H9 (cell line): ENCODE measurements around the gene SLC35A1. TPM values are rescaled to one million over a fixed set of nuclear protein-coding genes. Genes with fewer than 3 reads are reported as not detected.

Source experiments
- DNase-seq: peaks from one replicate; pipeline ENCODE4 v3.0.0-alpha.2; 2017
- H2AFZ ChIP-seq: one replicate; pipeline ENCODE4 v1.6.1; 2013; ENCODE audit warnings: mild to moderate bottlenecking, low read length, control low read depth, moderate library complexity
- H2AK5ac ChIP-seq: 2 replicates; pipeline ENCODE4 v1.6.1; 2013; ENCODE audit warnings: low read length, control low read depth, mixed read lengths; ENCODE audit not compliant: insufficient read length
- H2BK120ac ChIP-seq: one replicate; pipeline ENCODE4 v1.6.1; 2013; ENCODE audit warnings: low read depth, mild to moderate bottlenecking, low read length, control low read depth, inconsistent platforms; ENCODE audit not compliant: poor library complexity, severe bottlenecking
- H2BK12ac ChIP-seq: 2 replicates; pipeline ENCODE4 v1.6.1; 2013; ENCODE audit warnings: low read length, control low read depth, mixed read lengths, low read depth; ENCODE audit not compliant: insufficient read length
- H2BK15ac ChIP-seq: 2 replicates; pipeline ENCODE4 v1.6.1; 2013; ENCODE audit warnings: low read depth, low read length, control low read depth
- H2BK20ac ChIP-seq: one replicate; pipeline ENCODE4 v1.6.1; 2013; ENCODE audit warnings: low read depth, mild to moderate bottlenecking, low read length, control low read depth, inconsistent platforms; ENCODE audit not compliant: poor library complexity, severe bottlenecking
- H2BK5ac ChIP-seq: 2 replicates; pipeline ENCODE4 v1.6.1; 2013; ENCODE audit warnings: low read length, control low read depth, mixed read lengths; ENCODE audit not compliant: insufficient read length
- H3K14ac ChIP-seq: 2 replicates; pipeline ENCODE4 v1.6.1; 2013; ENCODE audit warnings: low read length, control low read depth; ENCODE audit not compliant: insufficient read depth
- H3K18ac ChIP-seq: 2 replicates; pipeline ENCODE4 v1.6.1; 2013; ENCODE audit warnings: low read depth, mild to moderate bottlenecking, mixed read lengths, low read length, control low read depth; ENCODE audit not compliant: insufficient read length
- H3K23ac ChIP-seq: 2 replicates; pipeline ENCODE4 v1.6.1; 2013; ENCODE audit warnings: low read length, control low read depth, mixed read lengths, low read depth; ENCODE audit not compliant: insufficient read length
- H3K23me2 ChIP-seq: 2 replicates; pipeline ENCODE4 v1.6.1; 2013; ENCODE audit warnings: low read depth, mild to moderate bottlenecking, mixed read lengths, low read length, control low read depth; ENCODE audit not compliant: insufficient read length, poor library complexity, severe bottlenecking
- H3K27ac ChIP-seq: 2 replicates; pipeline ENCODE4 v1.5.1; 2013; ENCODE audit warnings: low read length, control low read depth, mixed read lengths, low read depth; ENCODE audit not compliant: insufficient read length
- H3K27me3 ChIP-seq: 2 replicates; pipeline ENCODE4 v1.6.1; 2013; ENCODE audit warnings: low read length, control low read depth, inconsistent platforms; ENCODE audit not compliant: insufficient read depth
- H3K4ac ChIP-seq: 2 replicates; pipeline ENCODE4 v1.6.1; 2013; ENCODE audit warnings: low read depth, mild to moderate bottlenecking, control low read depth, inconsistent platforms, low read length, moderate library complexity
- H3K4me1 ChIP-seq: 2 replicates; pipeline ENCODE4 v1.6.1; 2013; ENCODE audit warnings: low read length, control low read depth, inconsistent platforms; ENCODE audit not compliant: insufficient read depth
- H3K4me2 ChIP-seq: 2 replicates; pipeline ENCODE4 v1.6.1; 2013; ENCODE audit warnings: low read length, control low read depth, mixed read lengths; ENCODE audit not compliant: insufficient read length, insufficient read depth
- H3K56ac ChIP-seq: 2 replicates; pipeline ENCODE4 v1.6.1; 2013; ENCODE audit warnings: low read depth, mild to moderate bottlenecking, mixed read lengths, low read length, control low read depth; ENCODE audit not compliant: insufficient read length
- H3K79me1 ChIP-seq: 2 replicates; pipeline ENCODE4 v1.6.1; 2013; ENCODE audit warnings: low read depth, mild to moderate bottlenecking, moderate library complexity, low read length, control low read depth, inconsistent platforms; ENCODE audit not compliant: insufficient read depth, poor library complexity, severe bottlenecking
- H3K79me2 ChIP-seq: 2 replicates; pipeline ENCODE4 v1.6.1; 2013; ENCODE audit warnings: low read length, control low read depth, inconsistent platforms; ENCODE audit not compliant: insufficient read depth
- H3K9ac ChIP-seq: 2 replicates; pipeline ENCODE4 v1.6.1; 2013; ENCODE audit warnings: low read length, control low read depth, mixed read lengths; ENCODE audit not compliant: insufficient read length; ENCODE audit errors: extremely low read depth
- H3K9me3 ChIP-seq: one replicate; pipeline ENCODE4 v1.6.1; 2013; ENCODE audit warnings: low read depth, low read length, inconsistent platforms; ENCODE audit not compliant: control insufficient read depth
- H3T11ph ChIP-seq: one replicate; pipeline ENCODE4 v1.6.1; 2013; ENCODE audit warnings: mild to moderate bottlenecking, low read length, control low read depth, inconsistent platforms
- H4K20me1 ChIP-seq: one replicate; pipeline ENCODE4 v1.6.1; 2013; ENCODE audit not compliant: control insufficient read depth, insufficient read length, insufficient read depth
- H4K5ac ChIP-seq: 2 replicates; pipeline ENCODE4 v1.6.1; 2013; ENCODE audit warnings: low read depth, mild to moderate bottlenecking, mixed read lengths, low read length, control low read depth; ENCODE audit not compliant: insufficient read length
- H4K8ac ChIP-seq: replicated peaks from 2 replicates; pipeline ENCODE4 v1.6.1; 2013; ENCODE audit warnings: low read length, control low read depth, mixed read lengths, low read depth; ENCODE audit not compliant: insufficient read length
- H4K91ac ChIP-seq: 2 replicates; pipeline ENCODE4 v1.6.1; 2013; ENCODE audit warnings: low read depth, mild to moderate bottlenecking, moderate library complexity, mixed read lengths, low read length, control low read depth; ENCODE audit not compliant: insufficient read length
- H3K27ac Mint-ChIP-seq, 3 experiments: 2 replicates in 2 of 3; 3 replicates in 1 of 3; pipeline ENCODE4 v1.8.0; 2020 to 2021; ENCODE audit warnings: mixed read lengths in 3 of 3, mild to moderate bottlenecking in 1 of 3, moderate library complexity in 1 of 3
- H3K27me3 Mint-ChIP-seq: 2 replicates; pipeline ENCODE4 v1.8.0; 2021; ENCODE audit warnings: low read depth, mild to moderate bottlenecking, moderate library complexity, mixed read lengths
- H3K36me3 Mint-ChIP-seq, 3 experiments: 2 replicates in 2 of 3; 3 replicates in 1 of 3; pipeline ENCODE4 v1.8.0; 2020 to 2021; ENCODE audit warnings: low read depth in 3 of 3, mixed read lengths in 3 of 3; ENCODE audit not compliant: insufficient read depth in 1 of 3
- H3K4me1 Mint-ChIP-seq, 2 experiments: 2 replicates each; pipeline ENCODE4 v1.8.0; 2020; ENCODE audit warnings: mixed read lengths in 2 of 2
- H3K4me3 Mint-ChIP-seq, 2 experiments: 2 replicates in 1 of 2; 3 replicates in 1 of 2; pipeline ENCODE4 v1.8.0; 2020 to 2021; ENCODE audit warnings: mild to moderate bottlenecking in 2 of 2, mixed read lengths in 2 of 2, moderate library complexity in 1 of 2
- H3K9me3 Mint-ChIP-seq, 2 experiments: 2 replicates in 1 of 2; 3 replicates in 1 of 2; pipeline ENCODE4 v1.8.0; 2020; ENCODE audit warnings: mild to moderate bottlenecking in 2 of 2, mixed read lengths in 2 of 2, moderate library complexity in 1 of 2
- CTCF ChIP-seq: fragments of 200-600 bp; sonication (generic); conservative IDR thresholded peaks from 3 replicates; pipeline ENCODE4 v1.8.0; 2021; ENCODE audit warnings: antibody characterized with exemption, mild to moderate bottlenecking
- total RNA-seq: library from RNA; stranded (reverse); gene quantifications from 2 replicates; pipeline ENCODE4 v1.2.1, GENCODE V29; 2021

Gene SLC35A1
- total RNA-seq, 1 experiment from 2014 or later = 6.1 TPM

- Histone ChIP-seq H4K8ac (no peak overlapping the region), H3K27me3 (no peaks in the 10 kb centered on the region), H3K79me1 (peaks cover 2% of the 10 kb centered on the region), H3K4ac (no peak overlapping the region), H3T11ph (no peak overlapping the region), H3K14ac (no peak overlapping the region), H4K91ac (no peak overlapping the region), H3K23me2 (no peaks in the 10 kb centered on the region), H3K18ac (no peak overlapping the region), H3K9me3 (no peaks in the 10 kb centered on the region), H3K56ac (no peak overlapping the region), H2BK15ac (no peak overlapping the region), H3K4me2 (no peak overlapping the region), H4K5ac (no peak overlapping the region), H3K4me1 (no peaks in the 10 kb centered on the region), H2BK20ac (no peak overlapping the region), H4K20me1 (no peaks in the 10 kb centered on the region), H2AK5ac (no peak overlapping the region), H2BK12ac (no peak overlapping the region), H3K79me2 (no peaks in the 10 kb centered on the region), H3K9ac (no peak overlapping the region), H3K27ac (no peak overlapping the region), H2BK120ac (no peak overlapping the region), H2BK5ac (no peak overlapping the region), H2AFZ (no peak overlapping the region), H3K23ac (no peak overlapping the region)
- Mint-ChIP-seq H3K27me3 (no peaks in the 10 kb centered on the region), H3K36me3 (peaks cover 12 to 50% (median 26%) of the 10 kb centered on the region in 3 experiments; a peak in 6 of 7 replicates), H3K4me1 (no peaks in the 10 kb centered on the region), H3K9me3 (no peaks in the 10 kb centered on the region), H3K27ac (no peak overlapping the region; a peak in 1 of 7 replicates), H3K4me3 (no peak overlapping the region)
- DNase-seq = no peak
- no peak for TF ChIP-seq CTCF
Observed at GRCh38 chr6:87555506-87555905, 82.7 kb downstream of the SLC35A1 start.
